ENCODE results near the gene NSMCE4A.
"Not testable (repeated sequence)": the region's sequence is repeated elsewhere in the genome, so short reads cannot be mapped to it uniquely, and the experiment has no call there.

NSMCE4A gene

GRCh38 chr10:121936295-121936694 lies 38.7 kb downstream of the NSMCE4A start:
- DNase-seq (ENCODE audit: low read depth in 2 of 2): no peak

GRCh38 chr10:121935702-121936101 lies 39.3 kb downstream of the NSMCE4A start:
- DNase-seq (ENCODE audit: low read depth in 2 of 2): no peak

- not testable (repeated sequence) for DNase-seq (ENCODE audit: low read depth in 2 of 2)
Measured at GRCh38 chr10:121930268-121931085, 44.5 kb downstream of the NSMCE4A start.

- DNase-seq (ENCODE audit: low read depth in 2 of 2): not testable (repeated sequence)
Measured at GRCh38 chr10:121929585-121930267, 45.3 kb downstream of the NSMCE4A start.

- DNase-seq (ENCODE audit: low read depth in 2 of 2): no peak
Measured at GRCh38 chr10:121928528-121928884, 46.5 kb downstream of the NSMCE4A start.

- DNase-seq (ENCODE audit: low read depth in 2 of 2): peak; percentile 75 to 76
Measured at GRCh38 chr10:121927841-121928527, 47.0 kb downstream of the NSMCE4A start, which contains the start of gene ATE1. Gene ATE1, minus strand, starts transcription at chr10:121928031. Its CDS starts 82 bp downstream, at chr10:121927949.

- DNase-seq (ENCODE audit: low read depth in 2 of 2): peak; percentile 18 to 28
Measured at GRCh38 chr10:121927318-121927840, 47.6 kb downstream of the NSMCE4A start.

GRCh38 chr10:121926671-121927317 lies 48.2 kb downstream of the NSMCE4A start:
- DNase-seq (ENCODE audit: low read depth in 2 of 2): no peak

- no peak for DNase-seq (ENCODE audit: low read depth in 2 of 2)
Measured at GRCh38 chr10:121926157-121926556, 48.9 kb downstream of the NSMCE4A start.

- DNase-seq (ENCODE audit: low read depth in 2 of 2): no peak
Measured at GRCh38 chr10:121921238-121921931, 53.6 kb downstream of the NSMCE4A start.

GRCh38 chr10:121919666-121920065 lies 55.4 kb downstream of the NSMCE4A start:
- no peak for DNase-seq (ENCODE audit: low read depth in 2 of 2)

GRCh38 chr10:121918800-121919199 lies 56.2 kb downstream of the NSMCE4A start:
- DNase-seq (ENCODE audit: low read depth in 2 of 2): not testable (repeated sequence)

- DNase-seq (ENCODE audit: low read depth in 2 of 2): no peak
Measured at GRCh38 chr10:121914661-121915060, 60.4 kb downstream of the NSMCE4A start.

- no peak for DNase-seq (ENCODE audit: low read depth in 2 of 2)
Measured at GRCh38 chr10:121911421-121911697, 63.7 kb downstream of the NSMCE4A start.

- no peak for DNase-seq (ENCODE audit: low read depth in 2 of 2)
Measured at GRCh38 chr10:121910673-121911420, 64.2 kb downstream of the NSMCE4A start.
